IPS DF 4.7 (cell line): ENCODE results near the gene RNF26.
A peak's percentile ranks its signal among the peaks of the same experiment; 100 is the strongest.

Source experiments
- DNase-seq: peaks from one replicate; pipeline ENCODE4 v3.0.0-alpha.2; 2013; ENCODE audit warnings: low spot score; ENCODE audit errors: extremely low read depth

The RNF26 gene

DNA sequence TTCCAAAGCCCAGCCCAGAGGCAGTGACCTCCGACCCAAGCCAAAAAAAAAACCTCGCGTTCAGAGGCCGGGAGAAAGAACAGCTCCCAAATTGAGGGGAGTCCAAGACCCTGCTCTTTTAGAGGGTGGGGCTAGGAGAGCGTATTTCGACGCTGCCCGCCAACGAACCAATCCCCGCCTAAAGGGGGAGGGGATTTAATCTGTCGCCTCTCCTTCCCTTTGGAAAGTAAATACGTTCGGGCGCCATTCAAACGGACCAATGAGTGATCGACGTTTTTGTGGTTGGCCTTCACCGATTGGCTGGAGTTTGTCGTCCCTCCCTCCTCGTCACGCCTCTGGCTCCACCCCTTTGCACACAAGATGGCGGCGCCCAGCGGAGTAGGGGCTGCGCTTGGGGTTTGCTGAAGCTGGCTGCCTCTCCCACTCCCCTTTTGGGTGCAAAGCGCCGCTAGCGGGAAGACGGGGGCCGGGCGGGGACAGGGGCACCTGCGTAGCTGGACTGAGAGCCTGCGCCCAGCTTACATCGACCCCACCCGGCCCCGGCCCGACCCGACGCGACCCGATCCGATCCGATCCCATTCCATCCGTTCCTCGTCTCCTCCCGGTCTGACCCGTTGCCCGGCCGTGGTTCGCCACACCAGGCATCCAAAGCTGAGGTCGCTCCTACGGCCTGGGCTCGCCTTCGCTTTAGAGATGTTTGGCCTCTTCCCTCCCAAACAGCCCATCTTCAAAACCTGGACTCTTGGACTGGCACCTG, at the start of gene RNF26:
Gene RNF26 (plus strand): TSS at position 354 of the 757 bp plus-strand sequence. CDS start 596 bp downstream, outside the sequence.
- peak; percentile 95 for DNase-seq

DNA sequence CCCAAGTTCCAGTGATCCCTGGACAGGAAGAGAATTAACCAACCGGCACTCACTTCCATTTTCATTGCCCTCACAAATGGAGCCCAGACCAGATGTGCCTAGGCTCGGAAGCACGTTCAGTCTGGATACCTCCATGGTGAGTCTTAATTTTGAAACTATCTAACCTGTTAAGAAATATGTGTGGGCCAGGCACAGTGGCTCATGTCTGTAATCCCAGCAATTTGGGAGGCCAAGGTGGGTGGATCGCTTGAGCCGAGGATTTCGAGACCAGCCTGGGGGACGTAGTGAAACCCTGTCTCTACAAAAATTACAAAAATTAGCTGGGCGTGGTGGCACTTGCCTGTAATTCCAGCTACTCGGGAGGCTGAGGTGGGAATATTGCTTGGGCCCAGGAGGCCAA, 48.9 kb upstream of the RNF26 start:
- DNase-seq: no peak

GRCh38 chr11:119288219-119288618, 46.1 kb upstream of the RNF26 start:
- no peak for DNase-seq

GRCh38 chr11:119290894-119291497, 43.3 kb upstream of the RNF26 start:
- no peak for DNase-seq

DNA sequence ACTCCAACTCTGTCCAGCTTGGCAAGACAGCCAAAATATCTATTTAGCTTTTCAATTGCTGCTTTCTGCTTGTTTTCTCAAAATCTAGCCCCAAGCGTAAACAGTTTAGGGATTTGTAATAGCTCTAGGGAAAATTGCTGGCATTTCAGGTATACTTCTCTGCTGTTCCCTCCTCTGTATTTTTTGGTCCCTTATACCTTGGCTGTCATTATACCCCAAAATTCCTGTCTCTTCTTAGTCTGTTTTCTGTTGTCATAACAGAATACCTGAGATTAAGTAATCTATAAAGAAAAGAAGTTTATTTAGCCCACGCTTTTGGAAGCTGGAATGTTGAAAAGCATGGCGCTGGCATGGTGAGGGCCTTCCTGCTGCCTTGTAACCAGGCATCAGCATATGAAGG, 40.9 kb upstream of the RNF26 start:
- no peak for DNase-seq

- no peak for DNase-seq
Measured at GRCh38 chr11:119295178-119295577, 39.1 kb upstream of the RNF26 start.

- no peak for DNase-seq
Measured at GRCh38 chr11:119297938-119298337, 36.4 kb upstream of the RNF26 start.

DNA sequence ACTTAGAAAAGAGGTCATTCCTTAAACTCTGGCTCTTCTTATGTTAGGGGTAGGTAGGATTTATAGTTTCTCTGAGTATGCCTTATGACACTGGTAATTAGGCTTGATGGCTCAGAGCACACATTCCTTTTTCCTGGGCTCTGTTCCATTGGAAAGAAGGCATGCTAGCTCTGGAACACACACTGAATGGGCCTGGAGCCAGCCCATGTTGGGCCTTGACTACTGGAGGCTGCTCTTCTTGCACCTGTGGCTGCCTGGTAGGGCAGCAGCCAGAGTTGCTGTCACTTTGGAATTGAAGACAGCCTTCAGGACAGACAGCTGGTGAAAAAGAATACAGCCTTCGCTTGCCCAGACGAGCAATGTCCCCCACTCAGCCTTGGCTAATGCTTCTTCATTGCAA, 35.6 kb upstream of the RNF26 start:
- DNase-seq: no peak

- DNase-seq: no peak
Measured at GRCh38 chr11:119299416-119299815, 34.9 kb upstream of the RNF26 start.

DNA sequence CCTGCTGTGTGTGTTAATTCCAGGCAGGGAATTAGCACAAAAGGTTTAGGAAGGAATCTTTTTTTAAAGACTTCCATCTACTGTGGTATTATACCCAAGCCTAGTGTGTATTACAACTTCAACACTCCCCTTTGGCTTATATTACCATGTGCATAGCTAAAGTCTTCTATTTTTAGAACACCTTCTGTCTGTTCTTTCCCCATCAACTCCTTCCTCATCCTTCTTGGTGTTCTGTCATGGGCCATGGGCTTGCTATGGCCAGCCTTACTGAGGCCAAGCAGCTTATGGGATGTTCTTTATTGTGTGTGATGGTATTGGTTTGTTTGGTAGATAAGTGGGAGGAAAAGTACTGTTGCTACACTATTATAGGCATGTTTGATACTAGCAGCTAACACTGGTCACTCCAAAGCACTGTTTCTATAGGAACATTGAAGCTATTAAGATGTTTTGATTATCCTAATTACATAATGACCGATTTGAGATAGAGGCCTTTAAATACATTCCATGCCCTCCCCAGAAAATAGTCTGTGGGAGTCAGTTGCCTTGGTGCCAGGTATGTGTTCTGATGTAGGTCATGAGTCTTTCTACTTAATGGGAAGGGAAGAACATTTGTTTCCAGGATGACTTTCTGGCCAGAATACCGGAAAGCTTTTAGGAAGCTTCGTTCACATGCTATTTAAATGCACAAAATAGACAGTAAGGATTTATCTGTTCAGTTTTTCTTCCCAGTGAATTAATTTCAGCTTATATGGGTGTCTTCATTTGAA, 33.9 kb upstream of the RNF26 start:
- DNase-seq: no peak

DNA sequence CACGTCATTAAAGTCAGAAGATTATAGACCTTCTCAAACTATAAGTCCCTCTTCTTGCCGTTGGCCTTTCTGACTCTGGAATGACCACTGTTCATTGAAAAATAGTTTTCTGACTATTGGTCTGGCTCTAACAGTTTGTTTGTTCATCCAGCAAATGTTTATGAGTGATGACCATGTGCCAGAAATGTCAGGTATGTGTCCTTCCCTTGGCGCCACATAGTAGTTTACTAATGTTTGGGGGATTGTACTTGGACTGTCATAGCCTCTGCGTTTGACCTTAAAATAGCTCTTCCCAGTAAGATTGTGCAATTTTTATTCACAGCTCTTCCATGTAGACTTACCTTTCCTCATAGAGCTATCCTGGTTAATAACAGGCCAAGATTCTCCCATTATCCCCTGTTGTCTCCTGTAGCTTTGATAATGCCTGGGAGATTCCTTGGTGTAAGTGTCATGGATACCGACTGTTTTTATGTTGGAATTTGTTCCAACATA, 31.1 kb upstream of the RNF26 start:
- no peak for DNase-seq

GRCh38 chr11:119305556-119306372, 28.6 kb upstream of the RNF26 start:
- DNase-seq: no peak

DNA sequence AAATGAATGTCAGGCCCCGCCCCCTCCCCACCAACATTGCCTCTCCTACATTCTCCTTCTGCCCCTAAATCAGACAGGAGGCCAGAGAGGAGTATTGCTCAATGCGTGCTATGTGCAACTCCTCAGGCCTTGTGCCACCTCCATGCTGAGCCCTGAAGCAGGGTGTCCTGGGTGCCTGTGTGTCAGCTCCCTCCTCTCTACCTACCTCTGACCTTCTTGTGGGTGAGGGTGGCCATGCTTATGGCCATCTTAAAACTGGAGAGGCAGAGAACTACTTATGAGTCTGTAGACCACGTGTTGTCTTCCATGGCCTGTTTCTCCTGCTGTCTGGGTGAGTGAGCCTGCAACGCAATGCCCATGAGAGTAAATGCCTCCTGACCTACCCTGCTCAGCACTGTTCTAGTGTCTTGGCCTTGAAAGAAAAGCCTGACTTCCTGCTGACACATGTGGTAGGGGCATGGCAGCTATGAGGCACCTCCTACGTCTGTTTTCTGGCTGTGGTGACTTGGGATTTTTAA, 27.9 kb upstream of the RNF26 start:
- DNase-seq: no peak

DNA sequence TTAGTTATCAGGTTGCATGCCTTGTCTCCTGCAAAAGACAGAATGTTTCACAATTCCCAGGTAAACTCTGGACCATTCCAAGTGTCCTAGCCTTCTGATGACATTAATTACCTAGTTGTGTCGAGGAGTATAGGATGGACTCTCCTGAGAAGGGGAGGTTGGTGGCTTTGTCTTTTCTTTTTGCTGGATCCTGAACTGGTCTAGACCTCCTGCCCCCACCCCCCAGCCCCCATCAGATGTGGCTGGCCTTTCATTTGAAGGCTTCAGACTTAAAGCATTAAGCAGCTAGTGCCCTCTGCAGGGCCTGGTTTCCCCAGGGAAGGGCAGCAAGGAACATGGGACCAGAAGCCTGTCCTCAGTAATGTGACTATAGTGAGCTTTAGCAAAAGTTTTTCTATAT, 27.1 kb upstream of the RNF26 start:
- DNase-seq: no peak

DNA sequence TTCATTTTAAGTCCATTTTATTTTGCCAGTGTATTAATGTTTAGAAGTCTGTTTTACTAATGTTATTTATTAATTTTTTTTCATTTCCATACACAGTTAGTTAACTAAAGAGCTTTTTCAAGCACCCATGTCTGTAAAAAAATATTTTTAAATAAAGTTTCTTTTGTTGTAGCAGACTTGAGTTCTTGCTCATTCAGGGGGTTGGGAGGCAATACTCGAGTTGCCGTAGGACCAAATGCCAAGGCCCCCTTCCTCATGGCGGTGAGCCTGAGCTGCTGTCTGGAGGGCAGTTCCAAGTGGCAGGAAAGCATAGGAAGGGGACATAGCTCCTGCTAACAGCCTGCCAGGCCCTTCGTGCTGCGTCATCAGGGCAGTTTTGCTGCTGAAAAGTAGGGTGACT, 26.4 kb upstream of the RNF26 start:
- DNase-seq: no peak

DNA sequence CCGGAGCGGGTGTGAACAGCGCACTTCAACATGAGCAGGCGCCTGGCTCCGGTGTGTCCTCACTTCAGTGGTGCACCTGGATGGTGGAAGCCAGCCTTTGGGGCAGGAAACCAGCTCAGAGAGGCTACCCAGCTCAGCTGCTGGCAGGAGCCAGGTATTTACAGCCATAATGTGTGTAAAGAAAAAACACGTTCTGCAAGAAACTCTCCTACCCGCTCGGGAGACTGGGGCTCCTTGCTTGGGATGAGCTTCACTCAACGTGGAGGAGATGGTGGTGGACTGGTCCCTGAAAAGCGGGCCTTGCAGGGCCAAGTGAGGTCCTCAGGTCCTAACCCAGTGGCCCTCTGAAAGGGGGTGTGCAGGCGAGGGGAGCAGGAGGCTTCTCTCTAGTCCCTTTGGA, 24.9 kb upstream of the RNF26 start:
- DNase-seq: no peak

- no peak for DNase-seq
Measured at GRCh38 chr11:119309953-119310681, 24.2 kb upstream of the RNF26 start.

GRCh38 chr11:119310682-119311052, 23.7 kb upstream of the RNF26 start:
- DNase-seq: no peak

GRCh38 chr11:119314726-119315125, 19.6 kb upstream of the RNF26 start:
- DNase-seq: no peak
